Panc1 (cell line): ENCODE measurements around the gene LRMDA. TPM values are rescaled to one million over a fixed set of nuclear protein-coding genes. Genes with fewer than 3 reads are reported as not detected.

Experiments
- ATAC-seq: fragments of 200-7000 bp; cut with Tn5 transposase; 2 replicates; pipeline ENCODE4 v1.9.1; 2020; ENCODE audit warnings: mild to moderate bottlenecking, moderate library complexity
- BruUV-seq: library from RNA; stranded (reverse); fragments of 400-500 nt; replicated peaks from 2 replicates; lab custom pipeline; 2021; lab: Mats Ljungman, UMichigan
- CTCF ChIA-PET: fragments of 300-600 bp; sonication (Branson Sonifier 250); formaldehyde crosslinking; loops from one replicate; lab custom pipeline; 2022; ENCODE audit warnings: antibody characterized with exemption; lab: Charles Lee
- POLR2A ChIA-PET: fragments of 300-600 bp; sonication (Branson Sonifier 250); formaldehyde crosslinking; loops from one replicate; lab custom pipeline; 2022; ENCODE audit warnings: antibody characterized with exemption; lab: Charles Lee
- DNase-seq: peaks from one replicate; pipeline ENCODE4 v3.0.0-alpha.2; 2010; ENCODE audit warnings: low read depth, low spot score
- H3K27ac ChIP-seq: 2 replicates; pipeline ENCODE4 v1.5.1; 2011; ENCODE audit warnings: mild to moderate bottlenecking, low read length, inconsistent platforms
- H3K27me3 ChIP-seq: fragments of 200-500 bp; sonication (Bioruptor generic); 2 replicates; pipeline ENCODE4 v1.6.0; 2014; ENCODE audit warnings: low read length, inconsistent platforms; ENCODE audit not compliant: control insufficient read depth, insufficient read depth
- H3K36me3 ChIP-seq: fragments of 200-500 bp; sonication (Bioruptor generic); 2 replicates; pipeline ENCODE4 v1.5.1; 2014; ENCODE audit warnings: inconsistent platforms, mild to moderate bottlenecking, low read length, moderate library complexity; ENCODE audit not compliant: control insufficient read depth, insufficient read depth
- H3K4me1 ChIP-seq: 2 replicates; pipeline ENCODE4 v1.5.1; 2011; ENCODE audit warnings: inconsistent platforms, mild to moderate bottlenecking, low read length, moderate library complexity; ENCODE audit not compliant: control insufficient read depth, insufficient read depth
- H3K4me3 ChIP-seq, 2 experiments: 2 replicates each; pipeline ENCODE4 v1.5.1; 2011 to 2012; ENCODE audit warnings: low read depth in 2 of 2, low read length in 2 of 2, mild to moderate bottlenecking in 2 of 2, inconsistent platforms in 1 of 2, moderate library complexity in 1 of 2
- H3K9me3 ChIP-seq: fragments of 200-500 bp; sonication (Bioruptor generic); 2 replicates; pipeline ENCODE4 v1.5.1; 2014; ENCODE audit warnings: low read depth, mild to moderate bottlenecking, inconsistent platforms, low read length, moderate library complexity; ENCODE audit not compliant: control insufficient read depth, insufficient read depth
- POLR2AphosphoS5 ChIP-seq: IDR thresholded peaks from 2 replicates; pipeline ENCODE4 v1.6.1; 2012; ENCODE audit warnings: mild to moderate bottlenecking, low read depth, low read length, moderate library complexity
- REST ChIP-seq, 2 experiments: IDR thresholded peaks; 2 replicates each; pipeline ENCODE4 v1.6.1; 2011 to 2012; ENCODE audit warnings: low read depth in 2 of 2, control low read depth in 1 of 2, low read length in 1 of 2, mild to moderate bottlenecking in 1 of 2, moderate library complexity in 1 of 2; ENCODE audit not compliant: insufficient read depth in 1 of 2
- SIN3A ChIP-seq: IDR thresholded peaks from 2 replicates; pipeline ENCODE4 v1.6.1; 2012; ENCODE audit warnings: low read depth, mild to moderate bottlenecking, low read length, moderate library complexity, borderline replicate concordance; ENCODE audit not compliant: insufficient read depth
- TCF7L2 ChIP-seq: IDR thresholded peaks from 2 replicates; pipeline ENCODE4 v1.6.1; 2011; ENCODE audit warnings: mild to moderate bottlenecking, low read depth, low read length, inconsistent platforms
- in situ Hi-C: cut with HindIII; loops from 2 replicates; pipeline ENCODE4 v1.10.0; 2016; ENCODE audit warnings: low sequenced_read_pairs, low pct_unique_long_range_greater_than_20kb
- intact Hi-C: fragments of 100-400 bp; cut with micrococcal nuclease; formaldehyde crosslinking; loops from one replicate; pipeline ENCODE4 v1.10.0; 2022; ENCODE audit not compliant: unreplicated experiment
- total RNA-seq: library from RNA; stranded (reverse); gene quantifications from one replicate; pipeline ENCODE4 v1.2.1, GENCODE V29; 2021; ENCODE audit not compliant: unreplicated experiment
- TF ChIP-seq, protein P1 (sequence below): fragments of 450-650 bp; IDR thresholded peaks from 2 replicates; pipeline ENCODE4 v1.5.1; 2017; ENCODE audit warnings: mild to moderate bottlenecking

LRMDA gene
- total RNA-seq, 1 experiment from 2014 or later, result 1.2 TPM

DNA sequence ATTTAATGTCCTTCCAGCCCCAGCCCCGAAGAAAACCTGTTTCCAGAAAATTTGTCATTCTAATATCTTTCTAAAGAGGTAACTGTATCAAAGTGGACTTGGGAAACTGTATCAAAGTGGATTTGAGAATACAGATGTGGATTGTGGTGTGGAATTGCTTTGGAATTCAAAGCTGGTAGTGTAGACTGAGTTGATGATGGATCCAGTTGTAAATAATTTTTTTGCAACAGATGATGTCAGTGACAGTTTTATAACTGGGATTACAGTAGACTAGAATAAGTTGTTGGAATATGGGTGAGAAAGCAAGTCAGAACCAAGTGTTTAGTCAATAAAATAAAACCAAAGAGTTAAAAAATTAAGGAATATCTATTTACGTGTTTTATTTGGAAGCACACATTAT is 202.1 kb downstream of the LRMDA start:
- no peaks in the 10 kb centered on the region for H3K4me1 ChIP-seq
- no peaks in the 10 kb centered on the region for H3K9me3 ChIP-seq
- CTCF ChIA-PET, result no interaction called here
- intact Hi-C loops (no loop called here), in situ Hi-C loops (no loop called here)
- TF ChIP-seq POLR2AphosphoS5 (no peak), REST (IDR thresholded peaks at IDR 0.05; ENCODE audit: insufficient read depth in 1 of 2, low read depth in 2 of 2, low read length in 1 of 2) (no peak), TCF7L2 (no peak), SIN3A (no peak)
- TF ChIP-seq, protein P1, sequence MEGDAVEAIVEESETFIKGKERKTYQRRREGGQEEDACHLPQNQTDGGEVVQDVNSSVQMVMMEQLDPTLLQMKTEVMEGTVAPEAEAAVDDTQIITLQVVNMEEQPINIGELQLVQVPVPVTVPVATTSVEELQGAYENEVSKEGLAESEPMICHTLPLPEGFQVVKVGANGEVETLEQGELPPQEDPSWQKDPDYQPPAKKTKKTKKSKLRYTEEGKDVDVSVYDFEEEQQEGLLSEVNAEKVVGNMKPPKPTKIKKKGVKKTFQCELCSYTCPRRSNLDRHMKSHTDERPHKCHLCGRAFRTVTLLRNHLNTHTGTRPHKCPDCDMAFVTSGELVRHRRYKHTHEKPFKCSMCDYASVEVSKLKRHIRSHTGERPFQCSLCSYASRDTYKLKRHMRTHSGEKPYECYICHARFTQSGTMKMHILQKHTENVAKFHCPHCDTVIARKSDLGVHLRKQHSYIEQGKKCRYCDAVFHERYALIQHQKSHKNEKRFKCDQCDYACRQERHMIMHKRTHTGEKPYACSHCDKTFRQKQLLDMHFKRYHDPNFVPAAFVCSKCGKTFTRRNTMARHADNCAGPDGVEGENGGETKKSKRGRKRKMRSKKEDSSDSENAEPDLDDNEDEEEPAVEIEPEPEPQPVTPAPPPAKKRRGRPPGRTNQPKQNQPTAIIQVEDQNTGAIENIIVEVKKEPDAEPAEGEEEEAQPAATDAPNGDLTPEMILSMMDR, result no peak
- no peaks in the 10 kb centered on the region for H3K36me3 ChIP-seq
- no peak for DNase-seq
- POLR2A ChIA-PET, result no interaction called here
- no peak overlapping the region for H3K27ac ChIP-seq
- BruUV-seq, result no TSS peak
- peaks cover 5% of the 10 kb centered on the region for H3K27me3 ChIP-seq
- no peak overlapping the region for H3K4me3 ChIP-seq
- ATAC-seq, result no peak

GRCh38 chr10:75634947-75635346 is 203.5 kb downstream of the LRMDA start:
- Histone ChIP-seq H3K36me3 (no peaks in the 10 kb centered on the region), H3K9me3 (no peaks in the 10 kb centered on the region), H3K27ac (no peak overlapping the region), H3K4me1 (no peaks in the 10 kb centered on the region), H3K4me3 (no peak overlapping the region), H3K27me3 (peaks cover 7% of the 10 kb centered on the region)
- intact Hi-C loops, result no loop called here
- ATAC-seq (no peak), DNase-seq (no peak)
- ChIA-PET POLR2A (no interaction called here), CTCF (no interaction called here)
- in situ Hi-C loops, result no loop called here
- no peak for TF ChIP-seq TCF7L2
- no peak for TF ChIP-seq SIN3A
- TF ChIP-seq REST (IDR thresholded peaks at IDR 0.05; ENCODE audit: insufficient read depth in 1 of 2, low read depth in 2 of 2, low read length in 1 of 2), result no peak
- TF ChIP-seq POLR2AphosphoS5, result no peak
- TF ChIP-seq, protein P1, result no peak
- no TSS peak for BruUV-seq
